Measurements from ENCODE around the gene SFI1. TPM values are rescaled to one million over a fixed set of nuclear protein-coding genes. Genes with fewer than 3 reads are reported as not detected.

Gene SFI1
- total RNA-seq, 1 experiment from 2014 or later: 53.1 TPM

DNA sequence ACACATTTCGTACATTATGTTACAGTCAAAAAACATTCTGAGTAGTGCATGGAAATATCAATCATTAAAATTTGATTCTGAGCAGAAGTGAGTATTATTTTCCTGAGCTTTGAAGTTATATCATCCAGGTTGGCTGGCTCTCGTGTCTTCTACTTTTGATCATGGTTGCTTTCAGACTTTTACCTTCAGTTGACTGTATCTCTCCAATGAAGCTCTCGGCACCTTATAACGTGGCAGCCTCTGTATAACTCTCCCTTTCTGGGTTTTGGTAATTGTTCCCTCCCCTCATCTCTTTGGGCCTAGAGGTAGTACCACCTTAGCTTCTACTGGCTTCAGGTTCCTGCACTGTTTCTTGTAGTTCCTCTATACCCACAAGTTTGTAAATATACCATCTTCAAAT lies 12.2 kb downstream of the SFI1 start:
- no peak overlapping the region for H3K27ac ChIP-seq (ENCODE audit: low read depth, low read length)
- H3K27me3 ChIP-seq (ENCODE audit: insufficient read depth, low read length): no peaks in the 10 kb centered on the region
- peaks cover 17% of the 10 kb centered on the region; the same call in 1 of the 2 replicates for H3K79me2 ChIP-seq (ENCODE audit: insufficient read depth, low read length)
- H3K4me2 ChIP-seq (ENCODE audit: low read length): no peak overlapping the region
- H2AFZ ChIP-seq (ENCODE audit: low read depth, low read length, poor library complexity, severe bottlenecking): no peak overlapping the region
- ChIA-PET CTCF (no interaction called here), RAD21 (ENCODE audit: low non-redundant PET in 1 of 2, low total read pairs in 2 of 2, uncharacterized antibody in 2 of 2, unreplicated experiment in 2 of 2) (no interaction called here), POLR2A (no interaction called here)
- intact Hi-C loops (cut with micrococcal nuclease): no loop called here
- DNase-seq (ENCODE audit: low read depth, low spot score): no peak
- H3K4me3 ChIP-seq (replicated peaks in 1 of 2; ENCODE audit: low read depth in 1 of 2, low read length in 2 of 2): no peak overlapping the region
- TF ChIP-seq SRF (IDR thresholded peaks at IDR 0.05; ENCODE audit: low read depth): no peak
- no peak for TF ChIP-seq JUND (IDR thresholded peaks at IDR 0.05)
- TF ChIP-seq, protein P1, sequence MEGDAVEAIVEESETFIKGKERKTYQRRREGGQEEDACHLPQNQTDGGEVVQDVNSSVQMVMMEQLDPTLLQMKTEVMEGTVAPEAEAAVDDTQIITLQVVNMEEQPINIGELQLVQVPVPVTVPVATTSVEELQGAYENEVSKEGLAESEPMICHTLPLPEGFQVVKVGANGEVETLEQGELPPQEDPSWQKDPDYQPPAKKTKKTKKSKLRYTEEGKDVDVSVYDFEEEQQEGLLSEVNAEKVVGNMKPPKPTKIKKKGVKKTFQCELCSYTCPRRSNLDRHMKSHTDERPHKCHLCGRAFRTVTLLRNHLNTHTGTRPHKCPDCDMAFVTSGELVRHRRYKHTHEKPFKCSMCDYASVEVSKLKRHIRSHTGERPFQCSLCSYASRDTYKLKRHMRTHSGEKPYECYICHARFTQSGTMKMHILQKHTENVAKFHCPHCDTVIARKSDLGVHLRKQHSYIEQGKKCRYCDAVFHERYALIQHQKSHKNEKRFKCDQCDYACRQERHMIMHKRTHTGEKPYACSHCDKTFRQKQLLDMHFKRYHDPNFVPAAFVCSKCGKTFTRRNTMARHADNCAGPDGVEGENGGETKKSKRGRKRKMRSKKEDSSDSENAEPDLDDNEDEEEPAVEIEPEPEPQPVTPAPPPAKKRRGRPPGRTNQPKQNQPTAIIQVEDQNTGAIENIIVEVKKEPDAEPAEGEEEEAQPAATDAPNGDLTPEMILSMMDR (IDR thresholded peaks at IDR 0.05 in 2 of 3, conservative IDR thresholded peaks at IDR 0.05 in 1 of 3; ENCODE audit: borderline replicate concordance in 1 of 3, insufficient read depth in 1 of 3, low read depth in 2 of 3, low read length in 2 of 3): no peak
- TF ChIP-seq, protein P2, sequence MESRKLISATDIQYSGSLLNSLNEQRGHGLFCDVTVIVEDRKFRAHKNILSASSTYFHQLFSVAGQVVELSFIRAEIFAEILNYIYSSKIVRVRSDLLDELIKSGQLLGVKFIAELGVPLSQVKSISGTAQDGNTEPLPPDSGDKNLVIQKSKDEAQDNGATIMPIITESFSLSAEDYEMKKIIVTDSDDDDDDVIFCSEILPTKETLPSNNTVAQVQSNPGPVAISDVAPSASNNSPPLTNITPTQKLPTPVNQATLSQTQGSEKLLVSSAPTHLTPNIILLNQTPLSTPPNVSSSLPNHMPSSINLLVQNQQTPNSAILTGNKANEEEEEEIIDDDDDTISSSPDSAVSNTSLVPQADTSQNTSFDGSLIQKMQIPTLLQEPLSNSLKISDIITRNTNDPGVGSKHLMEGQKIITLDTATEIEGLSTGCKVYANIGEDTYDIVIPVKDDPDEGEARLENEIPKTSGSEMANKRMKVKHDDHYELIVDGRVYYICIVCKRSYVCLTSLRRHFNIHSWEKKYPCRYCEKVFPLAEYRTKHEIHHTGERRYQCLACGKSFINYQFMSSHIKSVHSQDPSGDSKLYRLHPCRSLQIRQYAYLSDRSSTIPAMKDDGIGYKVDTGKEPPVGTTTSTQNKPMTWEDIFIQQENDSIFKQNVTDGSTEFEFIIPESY (IDR thresholded peaks at IDR 0.05; ENCODE audit: extremely low read depth, insufficient replicate concordance, low read length): no peak
- no peak for TF ChIP-seq EZH2 (IDR thresholded peaks at IDR 0.05)
- TF ChIP-seq, protein P3, sequence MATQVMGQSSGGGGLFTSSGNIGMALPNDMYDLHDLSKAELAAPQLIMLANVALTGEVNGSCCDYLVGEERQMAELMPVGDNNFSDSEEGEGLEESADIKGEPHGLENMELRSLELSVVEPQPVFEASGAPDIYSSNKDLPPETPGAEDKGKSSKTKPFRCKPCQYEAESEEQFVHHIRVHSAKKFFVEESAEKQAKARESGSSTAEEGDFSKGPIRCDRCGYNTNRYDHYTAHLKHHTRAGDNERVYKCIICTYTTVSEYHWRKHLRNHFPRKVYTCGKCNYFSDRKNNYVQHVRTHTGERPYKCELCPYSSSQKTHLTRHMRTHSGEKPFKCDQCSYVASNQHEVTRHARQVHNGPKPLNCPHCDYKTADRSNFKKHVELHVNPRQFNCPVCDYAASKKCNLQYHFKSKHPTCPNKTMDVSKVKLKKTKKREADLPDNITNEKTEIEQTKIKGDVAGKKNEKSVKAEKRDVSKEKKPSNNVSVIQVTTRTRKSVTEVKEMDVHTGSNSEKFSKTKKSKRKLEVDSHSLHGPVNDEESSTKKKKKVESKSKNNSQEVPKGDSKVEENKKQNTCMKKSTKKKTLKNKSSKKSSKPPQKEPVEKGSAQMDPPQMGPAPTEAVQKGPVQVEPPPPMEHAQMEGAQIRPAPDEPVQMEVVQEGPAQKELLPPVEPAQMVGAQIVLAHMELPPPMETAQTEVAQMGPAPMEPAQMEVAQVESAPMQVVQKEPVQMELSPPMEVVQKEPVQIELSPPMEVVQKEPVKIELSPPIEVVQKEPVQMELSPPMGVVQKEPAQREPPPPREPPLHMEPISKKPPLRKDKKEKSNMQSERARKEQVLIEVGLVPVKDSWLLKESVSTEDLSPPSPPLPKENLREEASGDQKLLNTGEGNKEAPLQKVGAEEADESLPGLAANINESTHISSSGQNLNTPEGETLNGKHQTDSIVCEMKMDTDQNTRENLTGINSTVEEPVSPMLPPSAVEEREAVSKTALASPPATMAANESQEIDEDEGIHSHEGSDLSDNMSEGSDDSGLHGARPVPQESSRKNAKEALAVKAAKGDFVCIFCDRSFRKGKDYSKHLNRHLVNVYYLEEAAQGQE (IDR thresholded peaks at IDR 0.05; ENCODE audit: low read depth): no peak
- no peak for TF ChIP-seq CEBPB (IDR thresholded peaks at IDR 0.05; ENCODE audit: low read depth)
- no peak for TF ChIP-seq CBX3 (IDR thresholded peaks at IDR 0.05; ENCODE audit: low read depth)
- TF ChIP-seq, protein P4, sequence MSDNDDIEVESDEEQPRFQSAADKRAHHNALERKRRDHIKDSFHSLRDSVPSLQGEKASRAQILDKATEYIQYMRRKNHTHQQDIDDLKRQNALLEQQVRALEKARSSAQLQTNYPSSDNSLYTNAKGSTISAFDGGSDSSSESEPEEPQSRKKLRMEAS (IDR thresholded peaks at IDR 0.05): no peak
- TF ChIP-seq TCF7L2 (IDR thresholded peaks at IDR 0.05; ENCODE audit: borderline replicate concordance, extremely low read depth, insufficient read depth, insufficient read length): no peak
- TF ChIP-seq, protein P5, sequence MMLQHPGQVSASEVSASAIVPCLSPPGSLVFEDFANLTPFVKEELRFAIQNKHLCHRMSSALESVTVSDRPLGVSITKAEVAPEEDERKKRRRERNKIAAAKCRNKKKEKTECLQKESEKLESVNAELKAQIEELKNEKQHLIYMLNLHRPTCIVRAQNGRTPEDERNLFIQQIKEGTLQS (IDR thresholded peaks at IDR 0.05): no peak
- TF ChIP-seq ZFX (IDR thresholded peaks at IDR 0.05): no peak
- no peak for TF ChIP-seq ZNF274 (IDR thresholded peaks at IDR 0.05; ENCODE audit: low read depth, low read length)
- no peak for TF ChIP-seq SIN3A (IDR thresholded peaks at IDR 0.05; ENCODE audit: low read depth)
- TF ChIP-seq SP1 (IDR thresholded peaks at IDR 0.05; ENCODE audit: low read depth): no peak
- TF ChIP-seq ELF1 (IDR thresholded peaks at IDR 0.05; ENCODE audit: borderline replicate concordance, low read depth): no peak
- no peak for TF ChIP-seq FOSL1 (IDR thresholded peaks at IDR 0.05; ENCODE audit: low read depth)
- BruUV-seq (replicated peaks): TSS peak; percentile 22
- no peaks in the 10 kb centered on the region for H3K9me3 ChIP-seq (ENCODE audit: control insufficient read depth in 1 of 2, insufficient read depth in 1 of 2, low read depth in 1 of 2, low read length in 2 of 2)
- no peak for ATAC-seq
- H3K4me1 ChIP-seq (ENCODE audit: control insufficient read depth in 1 of 2, insufficient read depth in 2 of 2, low read length in 2 of 2): no peaks in the 10 kb centered on the region
- no peaks in the 10 kb centered on the region for H4K20me1 ChIP-seq (ENCODE audit: insufficient read depth)
- H3K9ac ChIP-seq (ENCODE audit: low read length): no peak overlapping the region
- no peaks in the 10 kb centered on the region for H3K9me2 ChIP-seq (ENCODE audit: insufficient read depth)
- peaks cover 0 to 5% of the 10 kb centered on the region in 2 experiments; a peak in 1 of 4 replicates for H3K36me3 ChIP-seq (ENCODE audit: control insufficient read depth in 1 of 2, insufficient read depth in 2 of 2, low read length in 2 of 2)

Measured in HCT116 (cell line).